GM12892 (cell line): ENCODE results near the gene NDST4.

ENCODE experiments used
- POLR2A ChIP-seq: IDR thresholded peaks from 2 replicates; pipeline ENCODE4 v1.6.1; 2011; ENCODE audit warnings: low read depth, low read length, control low read depth
- POLR2AphosphoS5 ChIP-seq: IDR thresholded peaks from 2 replicates; pipeline ENCODE4 v1.6.1; 2011; ENCODE audit warnings: low read depth, low read length, control low read depth
- TAF1 ChIP-seq: IDR thresholded peaks from 2 replicates; pipeline ENCODE4 v1.6.1; 2011; ENCODE audit warnings: low read depth, mild to moderate bottlenecking, control low read depth, low read length, borderline replicate concordance

DNA sequence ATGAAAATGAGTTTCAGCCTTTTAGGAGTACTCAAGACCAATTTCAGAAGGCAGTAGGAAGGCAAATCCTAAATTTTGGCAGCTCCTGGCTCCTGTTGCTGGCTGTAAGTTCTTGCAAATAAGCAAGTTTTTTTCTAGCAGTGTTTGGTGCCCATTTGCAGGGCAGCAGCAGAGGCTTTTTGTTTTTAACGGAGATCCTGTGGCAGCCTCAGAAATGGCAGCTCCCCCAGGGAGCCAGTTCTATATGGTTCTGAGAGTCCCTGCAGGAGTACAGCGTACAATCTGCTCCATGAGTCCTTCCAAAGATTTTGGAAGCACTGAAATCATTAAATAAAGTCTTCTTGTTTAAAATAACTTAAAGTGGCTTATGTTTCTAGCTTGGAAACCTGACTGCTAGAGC, 171.9 kb downstream of the NDST4 start:
- TF ChIP-seq POLR2A (no peak), POLR2AphosphoS5 (no peak), TAF1 (no peak)
